SK-N-MC (cell line): Measurements from ENCODE around the gene CRIP3.

Experiments
- EZH2 ChIP-seq: fragments of 200-600 bp; sonication (generic); IDR thresholded peaks from one replicate; pipeline ENCODE4 v1.6.1; 2017; ENCODE audit warnings: antibody characterized with exemption
- POLR2AphosphoS5 ChIP-seq: IDR thresholded peaks from 2 replicates; pipeline ENCODE4 v1.6.1; 2012; ENCODE audit warnings: mild to moderate bottlenecking, low read depth, low read length, borderline replicate concordance

DNA sequence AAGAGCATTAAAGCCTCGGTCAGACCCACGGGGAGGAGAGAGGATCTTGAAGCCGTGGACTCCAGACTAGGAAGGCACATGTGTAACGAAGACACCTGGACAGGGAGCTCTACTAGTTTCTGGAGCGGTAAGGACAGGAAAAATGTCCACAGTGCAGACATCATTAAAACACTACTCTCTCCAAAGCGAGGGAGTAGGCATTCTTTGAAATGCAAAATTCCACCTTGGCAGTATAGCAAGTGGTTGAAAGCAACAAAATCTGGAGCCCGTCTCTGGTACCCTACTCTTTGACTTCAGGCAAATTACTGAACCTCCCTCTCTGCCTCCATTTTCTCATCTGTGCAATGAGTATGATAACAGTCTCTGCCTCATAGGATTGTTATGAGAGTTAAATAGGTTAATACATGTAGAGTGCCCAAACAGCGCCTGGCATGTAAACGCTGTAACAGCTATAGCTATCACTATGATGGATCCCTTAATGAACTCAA is 408 bp upstream of the CRIP3 start:
- TF ChIP-seq EZH2 (no peak), POLR2AphosphoS5 (no peak)
